DMS79 treated with DMSO at 0.1 percent for 48 hours (cell line): ENCODE measurements around the gene FCHSD2.

Experiments used
- DNase-seq: peaks from one replicate; lab custom pipeline; 2025; lab: John Stamatoyannopoulos, UW

The FCHSD2 gene

DNA sequence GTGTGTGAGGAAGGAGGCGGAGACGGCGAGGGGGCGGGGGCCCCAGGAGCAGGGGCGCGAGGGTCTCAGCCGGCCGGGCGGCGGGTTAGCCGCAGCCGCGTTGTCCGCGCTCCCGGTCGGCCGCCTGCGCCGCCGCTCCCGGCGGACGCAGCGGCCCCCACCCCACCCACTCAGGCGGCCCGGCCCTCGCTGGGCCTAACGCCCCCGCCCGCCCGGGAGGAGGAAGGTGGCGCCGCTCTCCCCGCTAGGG is at the start of gene FCHSD2:
Gene FCHSD2 (minus strand): TSS at position 191 of the 250 bp plus-strand sequence. CDS start 441 bp downstream, outside the sequence.
- DNase-seq: no peak

DNA sequence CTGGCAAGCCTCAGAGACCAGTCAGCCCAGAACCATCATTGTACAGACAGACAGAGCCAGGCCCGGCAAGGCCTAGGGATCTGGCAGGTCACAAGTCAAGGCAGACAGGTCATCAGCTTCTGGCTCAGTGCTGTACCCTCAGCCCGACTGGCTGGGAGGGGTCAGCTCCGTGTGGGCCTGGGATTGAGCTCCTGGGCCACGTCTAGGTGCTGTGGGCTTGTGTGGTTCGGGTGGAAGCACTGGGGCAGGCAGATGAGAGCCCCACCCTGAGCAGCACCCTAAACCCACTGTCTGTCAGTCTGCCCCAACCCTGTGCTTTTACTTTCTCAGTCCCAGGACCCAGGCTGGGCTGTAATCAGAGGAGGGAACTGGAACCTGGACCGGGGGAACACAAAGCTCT is 49.0 kb upstream of the FCHSD2 start:
- no peak for DNase-seq

DNA sequence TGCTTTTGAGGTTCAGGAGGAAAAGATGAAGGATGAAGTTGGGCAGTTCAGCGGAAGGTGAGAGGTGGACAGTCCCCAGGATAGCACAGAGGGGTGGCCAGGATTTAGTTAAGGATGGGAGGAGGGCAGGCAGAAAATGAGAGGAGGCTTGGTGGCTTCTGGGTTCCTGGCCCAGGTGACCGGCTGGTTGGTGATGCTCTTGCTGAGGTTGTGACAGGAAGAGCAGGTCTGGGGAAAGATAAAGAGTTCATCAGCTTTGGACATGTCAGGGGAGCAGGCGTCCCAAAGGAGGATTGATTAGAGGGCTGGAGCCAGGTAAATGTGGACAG is 48.4 kb upstream of the FCHSD2 start:
- DNase-seq: no peak

DNA sequence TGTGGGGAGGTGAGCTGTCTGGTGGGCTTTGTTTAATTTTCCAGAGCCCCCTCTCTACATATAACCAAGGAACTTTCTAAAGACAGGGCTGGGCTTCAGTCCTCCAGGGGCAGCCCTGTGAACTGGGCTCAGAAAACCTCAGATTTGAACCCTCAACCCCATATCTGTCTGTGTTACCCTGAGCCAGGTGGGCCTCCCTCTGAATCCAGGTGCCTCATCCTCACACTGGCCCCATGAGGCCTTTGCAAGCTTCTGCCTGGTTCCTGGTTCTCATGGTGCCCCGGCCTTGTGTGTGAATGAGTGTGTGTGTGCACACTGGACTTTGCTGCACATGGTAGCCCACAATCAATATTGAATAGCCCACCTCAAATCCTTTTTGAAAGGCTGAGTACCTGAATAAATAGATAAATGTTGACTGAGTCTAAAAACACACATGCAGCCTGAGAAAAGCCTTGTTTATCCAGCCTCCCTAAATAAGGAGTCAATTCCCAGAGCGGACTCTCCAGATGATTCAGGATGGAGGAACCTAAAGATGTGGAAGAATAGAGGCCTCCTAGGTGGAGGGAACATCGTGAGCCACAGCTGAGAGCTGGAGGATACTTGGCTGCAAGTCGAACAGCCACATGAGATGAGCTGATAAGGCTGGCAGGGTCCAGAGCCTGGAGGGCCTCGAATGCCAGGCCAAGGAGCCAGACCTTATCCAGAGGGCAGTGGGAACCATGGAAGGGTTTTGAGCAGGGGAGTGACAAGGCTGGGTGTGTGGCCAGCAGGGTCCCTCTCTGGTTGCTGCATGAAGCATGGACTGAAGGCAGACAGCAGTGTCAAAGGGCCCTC is 47.8 kb upstream of the FCHSD2 start:
- DNase-seq: no peak

DNA sequence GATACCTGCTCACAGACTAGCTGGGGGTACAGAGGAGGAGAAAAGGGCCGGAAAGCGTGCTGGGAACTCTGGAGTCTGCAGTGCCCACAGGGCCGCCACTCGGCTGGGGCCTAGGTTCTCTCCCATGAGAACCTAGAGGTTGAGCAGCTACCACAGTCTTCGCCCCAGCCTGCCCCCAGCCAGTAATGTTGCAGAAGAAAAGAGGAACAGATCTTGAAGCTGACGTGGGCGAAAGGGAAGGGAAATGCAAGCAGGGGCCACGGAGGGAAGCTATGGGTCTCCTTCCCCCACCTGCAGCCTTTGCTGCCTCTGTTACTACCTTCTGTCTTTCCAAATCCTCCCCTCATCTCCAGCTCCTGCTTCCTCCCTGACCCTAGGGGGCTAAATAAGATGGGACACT is 47.2 kb upstream of the FCHSD2 start:
- DNase-seq: no peak

DNA sequence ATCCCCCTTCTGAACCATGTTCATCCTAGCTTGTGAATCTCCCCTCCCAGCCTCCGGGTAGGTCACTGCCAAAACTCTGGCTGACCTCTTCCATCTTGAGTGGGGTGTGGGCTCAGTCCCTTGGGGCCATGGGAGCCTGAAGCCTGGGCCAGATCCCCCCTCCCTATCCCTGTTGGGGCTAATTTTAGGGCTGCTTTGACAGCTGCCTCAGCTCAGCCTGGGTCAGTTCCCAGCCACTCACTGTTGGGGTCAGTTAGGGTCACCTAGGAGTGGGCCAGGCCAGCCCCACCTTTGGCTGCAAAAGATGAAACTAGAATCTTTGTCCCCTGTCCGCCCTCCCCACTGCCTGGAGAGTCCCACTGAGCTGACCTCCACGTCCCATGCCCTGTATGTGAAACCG is 46.2 kb upstream of the FCHSD2 start:
- no peak for DNase-seq

DNA sequence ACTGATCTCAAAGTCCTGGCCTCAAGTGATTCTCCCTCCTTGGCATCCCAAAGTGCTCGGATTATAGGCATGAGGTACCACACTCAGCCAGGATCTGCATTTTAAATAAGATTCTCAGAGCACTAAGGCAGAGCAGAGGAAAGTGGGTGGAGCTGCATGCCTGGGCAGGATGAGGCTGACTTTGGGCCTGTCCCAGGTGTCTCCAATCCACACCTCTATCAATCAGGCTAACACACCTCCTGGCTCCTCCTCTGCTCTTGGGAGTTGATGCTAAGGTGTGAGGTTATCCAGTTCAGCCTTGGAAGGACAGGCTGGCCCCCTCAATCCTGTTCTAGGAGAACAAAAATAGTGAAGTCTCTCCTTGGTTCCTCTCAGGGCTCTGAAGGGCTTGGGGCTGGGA is 45.7 kb upstream of the FCHSD2 start:
- DNase-seq: no peak

DNA sequence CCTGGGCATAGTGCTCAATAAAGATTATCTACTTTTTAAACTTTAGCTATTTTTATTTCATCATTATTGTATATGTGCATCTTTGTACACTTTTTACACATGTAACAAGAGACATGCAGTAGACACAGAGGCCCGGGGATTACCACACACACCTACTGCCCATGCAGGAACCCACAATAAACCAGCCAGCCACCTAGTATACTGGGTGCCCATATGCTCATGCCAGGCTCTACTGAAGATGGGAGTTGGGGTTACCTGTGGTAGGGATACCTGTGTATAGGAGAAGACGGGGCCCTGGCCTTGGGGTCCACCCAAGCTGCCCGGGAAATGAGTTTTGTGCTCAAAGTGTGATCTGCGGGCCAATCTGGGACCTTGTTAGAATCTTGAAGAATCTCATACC is 44.8 kb upstream of the FCHSD2 start:
- no peak for DNase-seq

DNA sequence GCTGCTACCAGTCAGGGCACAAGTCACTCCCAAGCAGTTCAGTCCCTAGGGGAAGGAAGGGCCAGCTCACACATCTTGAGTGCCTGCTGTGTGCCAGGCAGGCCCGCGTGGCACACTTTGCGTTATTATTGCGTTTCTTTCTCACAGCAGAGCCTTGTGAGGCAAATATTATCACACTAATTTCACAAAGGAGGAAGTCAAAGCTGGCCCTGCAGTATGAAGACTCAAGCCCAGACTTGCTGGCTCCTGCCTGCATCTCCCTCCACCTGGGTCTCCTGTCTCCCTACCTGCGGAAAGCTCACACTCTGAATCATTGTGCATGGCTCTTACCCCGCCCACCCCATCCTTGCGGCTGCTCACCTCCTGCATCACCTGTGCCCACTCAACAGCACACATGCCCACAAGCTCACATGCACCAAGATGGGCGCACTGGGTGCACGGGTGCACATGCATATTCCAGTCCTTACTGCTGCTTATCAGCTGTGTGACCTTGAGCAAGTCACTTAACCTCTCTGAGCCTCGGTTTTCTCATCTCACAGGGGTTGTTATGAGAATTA is 44.3 kb upstream of the FCHSD2 start:
- peak; percentile 52 for DNase-seq

DNA sequence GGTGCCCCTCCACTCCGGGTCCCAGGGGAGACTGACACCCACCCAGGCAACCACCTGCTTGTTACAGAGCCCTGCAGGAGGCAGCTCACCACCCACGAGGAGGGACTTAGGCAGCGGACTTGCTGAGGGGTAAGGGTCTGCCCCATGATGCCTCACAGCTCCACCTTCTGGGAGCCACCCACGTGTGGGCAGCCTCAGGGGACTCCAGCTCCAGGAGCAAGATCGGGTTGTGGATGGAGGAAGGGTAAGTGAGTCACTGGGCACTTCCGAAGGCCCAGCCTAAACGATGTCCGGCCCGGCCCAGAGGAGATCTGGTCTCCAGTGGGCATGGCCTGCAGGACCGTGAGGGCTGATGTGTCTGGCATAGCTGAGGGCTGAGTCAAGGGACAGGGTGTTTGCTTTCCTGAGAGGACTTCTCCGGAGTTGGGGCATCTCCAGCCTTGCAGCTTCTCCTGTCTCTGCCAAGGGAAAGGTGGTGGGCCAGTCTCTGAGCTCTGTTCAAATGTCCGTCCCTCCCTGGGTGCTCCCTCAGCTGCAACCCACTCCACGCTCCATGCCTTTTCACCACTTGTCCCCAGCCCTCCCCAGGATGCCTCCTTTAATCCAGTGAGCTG is 43.7 kb upstream of the FCHSD2 start:
- DNase-seq: no peak

DNA sequence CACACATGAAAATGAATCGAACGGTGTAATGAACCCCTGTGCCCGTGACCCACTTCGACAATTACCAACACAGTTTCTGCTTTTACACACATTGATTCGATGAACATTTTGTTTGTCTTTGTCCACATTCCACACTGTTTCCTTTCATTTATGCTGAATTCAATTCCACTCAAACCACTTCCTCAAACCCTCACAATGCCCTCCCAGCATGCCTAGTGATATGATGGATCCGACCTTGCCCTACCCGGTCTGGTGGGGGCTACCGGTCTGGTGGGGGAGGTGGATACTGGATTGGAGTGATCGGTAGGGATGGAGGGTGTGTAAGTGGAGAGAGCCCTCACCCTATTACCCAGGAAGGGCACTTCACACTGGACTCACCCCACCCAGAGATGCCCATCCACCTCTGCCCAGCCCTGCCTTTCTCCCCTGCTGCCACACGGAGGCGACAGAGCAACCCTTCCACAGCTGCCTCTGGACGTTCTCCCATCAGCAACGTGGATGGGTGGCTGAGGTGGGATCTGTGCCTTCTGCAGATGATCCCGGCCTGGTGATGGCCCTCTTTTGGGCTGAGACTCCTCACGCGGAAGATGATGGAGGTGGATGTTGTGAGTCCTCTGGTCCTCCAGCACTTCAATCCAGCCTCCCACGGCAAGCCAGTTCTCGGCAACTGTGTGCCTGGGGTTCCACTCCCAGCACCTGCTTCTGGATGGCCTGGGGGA is 43.0 kb upstream of the FCHSD2 start:
- DNase-seq: peak; percentile 18

DNA sequence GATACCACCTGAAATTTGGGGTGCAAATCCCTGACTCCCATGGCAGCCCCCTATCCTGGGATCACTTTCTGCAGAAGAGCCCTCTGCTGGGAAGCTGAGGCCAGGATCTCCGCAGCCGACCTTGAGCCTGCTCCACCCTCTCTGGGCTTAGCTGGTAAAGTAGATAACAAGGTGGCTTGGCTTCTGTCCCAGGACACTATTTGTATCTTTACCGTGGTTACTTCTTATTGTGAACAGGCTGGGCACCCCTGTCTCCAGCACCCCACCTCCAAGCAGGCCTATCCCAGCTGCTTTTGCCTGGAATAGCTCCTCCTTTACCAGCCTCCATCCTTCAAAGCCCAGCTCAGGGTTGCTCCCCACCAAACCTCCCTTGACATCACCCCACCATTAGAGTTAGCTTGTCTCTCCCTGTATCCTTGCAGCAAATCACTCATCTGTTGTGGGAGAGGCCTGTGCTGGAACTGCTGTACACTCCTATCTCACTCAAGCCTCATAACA is 40.8 kb upstream of the FCHSD2 start:
- no peak for DNase-seq

DNA sequence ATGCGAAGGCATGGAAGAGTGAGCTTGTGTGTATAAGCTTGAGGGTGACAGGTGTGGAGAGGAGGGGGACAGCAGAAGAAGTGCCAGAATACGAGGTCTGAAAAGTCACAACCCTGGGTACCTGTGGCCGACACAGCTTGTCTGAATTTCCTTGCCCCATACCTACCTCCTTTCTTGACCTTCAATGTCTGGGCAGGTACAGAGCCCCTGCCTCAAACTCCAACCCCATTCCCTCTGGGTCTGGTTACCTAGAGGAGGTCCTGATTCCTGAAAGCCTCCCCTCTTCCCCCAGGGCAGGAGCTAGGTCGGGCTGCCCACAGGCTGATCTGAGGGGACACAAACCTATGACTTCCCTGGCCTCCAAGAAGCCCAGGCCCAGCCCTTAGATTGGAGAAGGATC is 36.6 kb upstream of the FCHSD2 start:
- DNase-seq: no peak

DNA sequence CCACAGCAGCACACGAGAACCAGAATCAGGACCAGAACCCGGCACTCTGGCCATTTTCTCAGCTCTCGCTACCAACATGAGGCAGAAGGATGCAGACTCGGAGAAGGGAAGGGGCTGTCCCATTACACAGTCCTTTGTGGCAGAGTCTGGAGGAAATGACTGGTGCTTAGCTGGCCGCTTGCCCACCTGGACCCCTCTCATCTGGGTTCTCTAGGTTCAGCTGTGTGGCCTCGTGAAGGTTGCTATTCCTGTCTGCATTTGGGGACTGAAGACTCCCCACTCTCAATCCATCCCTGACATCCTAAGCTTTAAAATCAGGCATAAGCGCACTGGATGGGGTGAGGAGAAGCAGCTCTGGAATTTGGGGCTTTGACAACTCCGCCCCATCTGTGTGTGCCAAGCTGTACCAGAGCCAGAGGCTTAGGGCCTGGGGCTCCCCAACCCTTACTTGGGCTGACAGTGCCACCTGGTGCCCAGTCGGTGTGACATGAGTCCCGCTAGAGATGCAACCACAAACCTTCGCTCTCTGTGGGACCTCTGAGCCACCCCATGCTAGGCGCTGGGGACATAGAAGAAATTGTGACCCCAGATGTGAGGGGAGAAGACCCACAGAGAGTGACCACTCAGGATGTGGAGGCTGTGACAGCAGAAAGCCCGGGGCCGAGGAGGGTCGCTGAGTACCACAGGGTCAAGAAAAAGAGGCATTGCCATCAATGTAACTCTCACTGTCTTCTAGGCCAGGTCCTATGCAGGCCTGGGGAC is 35.8 kb upstream of the FCHSD2 start:
- peak; percentile 64 for DNase-seq

DNA sequence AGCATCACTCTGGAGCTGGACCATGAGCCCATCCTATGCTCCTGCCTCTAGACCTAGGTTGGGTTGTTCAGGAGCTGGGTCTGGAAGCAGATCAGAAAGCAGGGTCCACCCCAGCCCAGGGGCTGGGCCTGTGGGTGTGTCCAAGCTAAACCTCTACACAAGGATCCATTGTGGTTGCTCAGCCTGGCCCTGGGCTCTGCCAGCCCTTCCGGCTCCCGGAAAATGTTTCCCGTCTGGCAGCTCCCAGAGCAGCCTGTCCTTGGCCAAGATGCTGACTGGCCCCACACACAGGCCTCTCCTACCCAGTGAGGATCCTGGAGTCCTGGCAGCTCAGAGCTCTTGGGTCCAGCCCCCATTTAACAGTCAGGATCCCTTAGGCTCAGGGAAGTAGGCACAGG is 35.3 kb upstream of the FCHSD2 start:
- no peak for DNase-seq

DNA sequence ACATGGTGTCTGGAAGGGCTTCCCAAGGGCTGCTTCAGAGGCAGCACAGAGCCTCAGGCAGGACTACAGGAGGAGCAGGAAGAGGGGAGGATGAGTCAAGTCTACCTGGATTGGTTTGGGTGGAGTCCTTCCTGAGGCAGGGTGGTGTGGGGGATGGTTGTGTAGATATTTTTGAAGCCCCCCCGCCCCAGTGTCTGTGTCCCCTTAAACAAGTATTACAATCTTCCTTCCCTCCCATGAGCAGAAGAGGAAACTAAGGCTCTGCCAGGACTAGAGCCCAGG is 34.7 kb upstream of the FCHSD2 start:
- DNase-seq: no peak

DNA sequence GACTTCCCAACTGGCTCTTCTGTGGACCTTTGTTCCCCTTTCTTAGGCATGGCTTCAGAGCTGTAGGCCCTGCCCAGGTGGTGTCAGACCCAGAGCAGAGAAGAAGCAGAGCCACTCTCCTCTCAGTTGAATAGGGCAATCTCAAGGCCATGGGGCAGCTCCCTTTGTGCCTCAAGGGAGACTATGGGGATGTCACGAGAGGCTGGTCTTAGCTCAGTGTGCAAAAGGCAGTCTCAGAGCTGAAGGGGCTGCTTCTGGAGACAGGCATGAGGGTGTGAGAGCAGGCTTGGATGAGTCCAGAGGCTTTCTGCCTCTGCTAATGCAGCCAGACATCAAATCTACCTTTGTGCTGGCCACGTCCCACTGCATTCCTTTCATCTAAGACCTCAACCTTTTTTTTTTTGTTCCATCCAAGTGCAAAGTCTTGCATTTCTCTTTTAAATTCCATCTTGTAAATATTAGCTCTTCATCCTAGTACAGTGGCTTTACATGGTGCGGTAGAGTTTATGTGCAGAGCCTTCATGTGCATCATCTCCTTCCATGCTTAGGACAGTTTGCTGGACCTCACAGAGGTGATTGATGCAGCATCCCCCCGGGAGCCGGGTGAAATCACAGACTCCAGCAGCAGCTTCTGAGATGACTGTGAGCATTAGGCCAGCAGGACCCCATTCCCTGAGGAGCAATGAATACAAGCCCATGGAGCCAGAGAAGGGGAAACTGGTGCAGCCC is 34.2 kb upstream of the FCHSD2 start:
- no peak for DNase-seq

DNA sequence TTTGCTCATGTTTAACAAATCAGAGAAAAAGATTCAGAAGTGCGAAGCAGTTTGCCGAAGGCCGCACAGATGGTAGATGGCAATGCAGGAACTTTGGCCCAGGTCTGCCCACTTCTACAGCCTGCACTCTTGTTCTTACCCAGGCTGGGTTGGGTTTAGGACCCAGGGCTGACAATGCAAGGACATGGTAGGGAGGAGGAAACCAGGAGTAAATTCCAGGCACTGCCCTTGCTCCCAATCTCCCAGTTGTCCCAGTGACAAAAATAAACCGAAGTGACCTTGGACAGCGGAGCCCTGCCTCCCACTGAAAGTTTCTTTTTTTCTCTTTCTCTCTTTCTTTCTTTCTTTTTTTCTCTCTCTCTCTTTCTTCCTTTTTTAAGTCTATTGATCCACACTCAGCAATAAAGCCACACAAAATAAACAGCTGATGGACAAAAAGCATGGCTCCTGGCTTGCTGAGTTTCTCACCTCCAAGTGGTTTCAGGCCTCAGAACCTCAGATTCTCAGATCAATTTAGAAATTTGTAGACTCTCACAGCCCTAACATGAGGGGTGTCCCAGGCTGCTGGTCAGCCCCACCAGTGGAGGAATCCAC is 33.5 kb upstream of the FCHSD2 start:
- DNase-seq: no peak

DNA sequence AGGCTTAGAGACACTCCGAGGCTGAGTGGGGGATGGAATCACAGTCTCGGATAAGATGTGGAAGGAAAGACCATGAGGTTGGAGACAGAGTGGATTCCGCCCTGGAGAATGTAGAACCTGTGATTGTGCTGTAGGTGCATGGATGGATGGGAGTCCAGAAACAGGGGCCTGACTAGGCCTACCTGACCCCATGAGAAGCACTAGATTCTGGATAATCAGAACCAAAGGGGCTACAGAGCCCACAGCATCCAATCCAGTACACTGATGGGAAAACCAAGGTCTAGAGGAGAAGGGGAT is 32.3 kb upstream of the FCHSD2 start:
- DNase-seq: no peak

DNA sequence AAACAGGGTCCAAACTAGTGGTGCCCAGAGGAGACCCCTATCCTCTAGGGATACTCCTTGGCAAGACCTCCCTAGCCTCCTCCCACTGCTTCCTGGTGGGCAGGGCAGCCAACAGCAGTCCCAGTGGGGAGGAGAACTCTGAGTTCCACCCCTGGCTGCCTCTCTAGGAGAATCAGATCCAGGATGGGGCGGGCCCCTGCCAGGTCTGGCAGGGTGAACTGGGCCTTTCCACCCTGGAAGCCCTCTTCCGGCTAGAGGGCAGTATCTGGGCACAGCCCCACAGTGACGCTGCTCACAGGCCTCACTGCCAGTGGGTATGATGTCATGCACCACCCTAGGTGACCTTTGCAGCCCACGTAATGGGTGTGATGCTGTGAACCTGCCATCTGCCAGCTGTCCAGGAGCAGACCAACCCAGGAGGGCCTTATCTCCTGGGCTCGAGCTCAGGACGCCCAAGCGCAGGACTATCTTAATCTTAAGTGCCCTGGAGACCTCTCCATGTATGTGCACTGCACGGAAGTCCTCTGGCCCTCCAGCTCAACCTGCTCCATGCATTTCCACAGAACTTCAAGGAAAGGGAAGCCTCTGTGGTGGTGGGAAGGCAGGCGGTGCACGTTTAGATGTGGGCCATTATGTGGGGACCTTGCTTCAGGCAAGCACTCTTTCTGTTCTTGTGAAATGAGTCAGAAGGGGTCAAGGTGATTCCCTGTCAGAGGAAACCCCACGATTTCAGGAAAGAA is 31.8 kb upstream of the FCHSD2 start:
- no peak for DNase-seq
